HG02763 (cell line): ENCODE measurements around the gene ESYT2.

Experiments used
- ATAC-seq: cut with Tn5 transposase; IDR thresholded peaks from one replicate; pipeline ENCODE4 v1.9.1; 2021; ENCODE audit warnings: mild to moderate bottlenecking, moderate library complexity; ENCODE audit not compliant: unreplicated experiment

The ESYT2 gene

DNA sequence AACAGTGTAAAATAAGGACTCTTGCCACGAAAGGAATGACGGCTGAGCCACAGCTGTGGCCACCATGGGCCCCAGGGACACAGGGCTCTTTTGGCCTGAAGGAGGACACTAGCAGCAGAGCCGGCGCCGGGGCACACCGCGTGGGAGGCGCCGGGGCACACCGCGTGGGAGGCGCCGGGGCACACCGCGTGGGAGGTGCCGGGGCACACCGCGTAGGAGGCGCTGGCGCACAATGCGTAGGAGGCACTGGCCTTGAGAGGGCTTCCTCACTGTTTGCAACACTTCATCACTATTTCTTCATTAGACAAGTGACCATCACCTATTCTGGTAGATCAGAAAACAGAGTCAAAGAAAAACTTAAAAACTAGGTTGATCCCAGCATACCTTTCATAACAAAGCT lies 23.4 kb downstream of the ESYT2 start:
- no peak for ATAC-seq

GRCh38 chr7:158805414-158805813 lies 23.9 kb downstream of the ESYT2 start:
- no peak for ATAC-seq

GRCh38 chr7:158804335-158804734 lies 25.0 kb downstream of the ESYT2 start:
- no peak for ATAC-seq

- ATAC-seq, result no peak
These were observed 25.8 kb downstream of the ESYT2 start for GRCh38 chr7:158803367-158803969.

DNA sequence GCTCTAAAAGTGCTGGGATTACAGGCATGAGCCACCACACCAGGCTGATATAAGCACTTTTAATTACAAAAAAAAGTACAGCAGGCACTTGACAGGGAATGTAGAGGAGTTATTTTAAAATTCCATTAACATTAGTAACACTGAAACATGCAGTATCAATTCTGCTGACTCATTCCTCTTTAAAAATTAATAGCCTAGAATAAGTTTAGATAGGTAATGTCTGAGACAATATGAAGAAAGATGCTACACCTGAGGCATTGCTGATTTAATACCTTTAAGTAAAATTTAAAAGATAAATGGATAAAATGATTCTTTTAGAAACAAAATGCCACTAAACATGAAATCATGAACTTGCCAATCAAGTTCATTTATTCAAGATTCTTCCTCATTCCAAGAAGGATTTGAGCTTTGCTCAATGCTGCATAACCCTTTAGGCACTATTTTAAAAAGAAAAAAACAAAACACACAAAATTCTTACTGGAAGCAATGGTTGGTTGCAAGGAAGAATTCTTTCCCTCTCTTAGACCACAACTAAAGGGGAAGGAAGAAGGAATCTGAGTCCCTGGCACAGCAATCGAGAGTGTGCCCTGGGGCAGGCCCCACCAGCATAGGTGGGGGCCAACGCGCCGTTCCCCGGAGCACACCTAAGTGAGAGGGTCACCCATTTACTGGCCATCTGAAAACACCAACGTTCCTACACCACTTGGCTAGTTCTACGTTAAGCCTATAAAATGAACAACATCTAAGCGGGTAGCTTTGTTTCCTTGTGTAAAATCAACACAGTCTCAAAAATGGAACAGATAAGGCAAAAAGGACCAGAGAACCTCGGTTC lies 26.6 kb downstream of the ESYT2 start:
- ATAC-seq, result no peak

GRCh38 chr7:158798741-158799140 lies 30.6 kb downstream of the ESYT2 start:
- ATAC-seq, result no peak

- ATAC-seq, result no peak
These were observed 32.6 kb downstream of the ESYT2 start for GRCh38 chr7:158796667-158797066.

DNA sequence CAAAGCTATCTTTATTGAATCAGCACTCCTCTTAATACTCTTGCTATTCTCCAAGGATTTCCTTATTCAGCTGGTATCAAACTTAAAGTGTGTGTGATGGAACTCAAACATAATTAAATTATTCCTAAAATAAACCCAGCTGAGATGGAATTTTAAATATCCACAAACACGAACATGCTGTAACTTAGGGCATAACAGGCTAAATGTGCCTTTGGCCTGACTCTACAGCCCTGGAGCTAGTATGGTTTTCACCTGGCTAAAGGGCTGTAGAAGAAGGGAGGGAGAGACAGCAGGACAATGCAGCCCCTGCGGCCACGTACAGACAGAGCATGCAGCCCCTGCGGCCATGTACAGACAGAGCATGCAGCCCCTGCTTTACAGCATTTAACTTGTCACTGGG lies 34.0 kb downstream of the ESYT2 start:
- ATAC-seq, result no peak

GRCh38 chr7:158791107-158791506 lies 38.2 kb downstream of the ESYT2 start:
- no peak for ATAC-seq

- ATAC-seq, result no peak
These were observed 39.5 kb downstream of the ESYT2 start for GRCh38 chr7:158789842-158790241.

DNA sequence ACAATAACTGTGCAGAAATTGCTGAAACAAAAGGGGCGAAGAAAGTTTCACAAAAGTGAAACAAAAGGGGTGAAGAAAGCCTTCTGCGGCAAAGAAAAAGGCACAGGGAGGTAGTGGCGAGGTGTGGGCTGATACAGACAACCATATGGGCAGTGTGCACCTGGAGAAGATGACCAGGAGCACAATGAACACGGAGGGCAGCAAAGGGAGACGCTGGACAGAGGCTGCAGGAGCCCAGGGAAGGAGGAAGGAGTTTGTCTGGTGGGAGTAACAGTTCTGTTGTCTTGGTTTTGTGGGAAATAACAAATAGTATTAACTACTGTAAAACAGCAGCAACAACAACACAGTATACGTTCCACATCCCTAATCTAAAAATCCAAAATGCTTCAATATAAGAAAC lies 42.4 kb downstream of the ESYT2 start:
- no peak for ATAC-seq

GRCh38 chr7:158784270-158784669 lies 45.0 kb downstream of the ESYT2 start:
- ATAC-seq, result no peak

DNA sequence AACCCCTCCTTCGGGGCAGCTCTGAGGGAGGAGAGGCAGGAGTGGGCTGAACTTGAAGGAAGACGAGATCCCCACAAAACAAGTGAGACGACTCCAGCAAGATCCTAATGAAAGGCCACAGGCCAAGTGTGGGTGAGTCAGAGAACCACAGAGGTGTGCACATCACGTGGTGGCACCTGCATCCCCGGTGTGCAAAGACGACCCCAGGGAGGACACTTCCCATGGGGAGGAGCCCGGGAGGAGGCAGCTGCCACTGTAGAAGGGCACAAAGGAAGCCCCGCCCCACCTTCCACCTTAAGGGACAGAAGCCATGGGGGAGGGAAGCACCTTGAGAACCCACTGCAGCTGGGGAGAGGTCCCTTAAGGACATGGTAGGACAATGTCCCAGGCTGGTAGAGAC lies 45.7 kb downstream of the ESYT2 start:
- no peak for ATAC-seq

DNA sequence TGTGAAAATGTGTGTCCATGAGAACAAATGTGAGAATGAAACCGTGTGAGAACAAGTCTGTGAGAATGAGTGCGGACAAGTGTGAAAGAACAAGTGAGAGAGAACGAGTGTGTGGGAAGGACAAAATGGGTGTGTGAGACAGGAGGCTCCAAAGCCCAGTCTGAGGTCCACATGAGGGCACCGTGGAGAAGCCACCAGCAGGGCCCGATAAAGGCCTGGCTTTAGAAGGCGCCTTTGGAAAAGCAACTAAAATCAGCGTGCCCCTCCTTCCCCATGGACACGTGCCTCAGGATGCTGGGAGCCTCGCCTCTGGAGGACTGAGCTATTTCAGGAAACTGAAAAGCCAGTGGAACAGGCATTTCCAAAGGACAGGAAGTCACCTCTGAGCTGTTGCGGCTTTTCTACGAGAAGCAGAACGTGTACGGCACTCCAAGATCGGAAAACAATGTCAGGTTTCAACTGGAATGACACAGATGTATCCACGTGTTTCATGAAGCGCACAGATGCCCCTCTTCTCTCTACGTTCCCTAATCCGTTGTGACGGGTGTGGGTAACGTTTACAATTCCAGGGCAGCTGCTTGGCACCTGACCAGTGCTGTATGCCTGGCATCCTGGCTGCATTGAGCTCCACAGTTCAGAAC lies 46.4 kb downstream of the ESYT2 start:
- ATAC-seq, result no peak

DNA sequence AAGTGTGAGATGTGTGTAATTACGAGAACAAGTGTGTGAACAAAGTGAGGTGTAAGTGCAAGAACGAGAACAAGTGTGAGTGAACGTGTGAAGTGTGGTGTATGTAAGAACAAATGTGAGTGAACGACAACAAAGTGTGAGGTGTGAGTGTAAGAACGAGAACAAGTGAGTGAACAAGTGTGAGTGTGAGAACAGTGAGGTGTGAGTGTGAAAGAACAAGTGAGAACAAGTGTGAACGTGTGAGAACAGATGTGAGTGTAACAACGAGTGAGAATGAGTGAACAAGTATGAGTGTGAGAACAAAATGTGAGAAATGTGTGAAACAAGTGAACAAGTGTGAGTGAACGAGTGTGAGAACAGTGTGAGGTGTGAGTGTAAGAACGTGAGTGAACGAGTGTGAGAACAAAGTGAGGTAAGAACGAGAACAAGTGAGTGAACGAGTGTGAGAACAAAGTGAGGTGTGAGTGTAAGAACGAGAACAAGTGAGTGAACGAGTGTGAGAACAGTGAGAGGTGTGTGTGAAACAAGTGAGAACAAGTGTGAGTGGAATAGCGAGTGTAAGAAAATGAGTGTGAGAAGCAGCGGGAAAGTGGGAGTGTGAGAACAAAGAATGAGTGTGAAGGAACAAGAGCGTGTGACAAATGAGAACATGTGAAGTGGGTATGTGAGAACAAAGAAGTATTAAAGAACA lies 47.2 kb downstream of the ESYT2 start:
- ATAC-seq, result no peak

GRCh38 chr7:158781217-158781973 lies 47.9 kb downstream of the ESYT2 start:
- ATAC-seq, result no peak

GRCh38 chr7:158779061-158780000 lies 50.0 kb downstream of the ESYT2 start:
- no peak for ATAC-seq

GRCh38 chr7:158778471-158778870 lies 50.8 kb downstream of the ESYT2 start:
- ATAC-seq, result no peak

DNA sequence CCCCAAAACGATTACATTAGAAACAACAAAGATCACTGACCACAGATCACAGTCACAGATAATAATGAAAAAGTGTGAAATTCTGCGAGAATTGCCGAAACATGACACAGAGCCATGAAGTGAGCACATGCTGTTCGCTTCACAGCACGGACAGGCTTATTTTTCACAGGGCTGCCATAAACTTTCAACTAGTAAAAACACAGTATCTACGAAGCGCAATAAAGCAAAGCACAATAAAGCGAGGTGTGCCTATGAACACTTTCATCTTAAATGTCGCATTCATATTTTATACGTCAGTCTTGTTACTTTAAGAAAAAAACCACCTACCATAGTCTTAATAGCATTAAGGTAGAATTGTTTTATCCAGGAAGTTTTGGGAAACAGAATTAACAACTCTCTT lies 51.5 kb downstream of the ESYT2 start:
- ATAC-seq, result no peak

- ATAC-seq, result no peak
These were observed 52.8 kb downstream of the ESYT2 start for GRCh38 chr7:158776474-158776873.
